Activated CD4-positive, alpha-beta T cell treated with anti-CD3 and anti-CD28 coated beads, Interleukin-2, amount 10 ng/mL, durations not matched to agents 7 days and 5 days (primary cell): ENCODE data around the gene PDZD4. TPM values are rescaled to one million over a fixed set of nuclear protein-coding genes. Genes with fewer than 3 reads are reported as not detected.

Experiments used
- CTCF ChIA-PET: fragments of 350-600 bp; sonication (Branson Sonifier 250); formaldehyde crosslinking; loops from one replicate; lab custom pipeline; 2021; ENCODE audit warnings: antibody characterized with exemption; lab: Charles Lee
- POLR2A ChIA-PET: fragments of 350-600 bp; sonication (Branson Sonifier 250); formaldehyde crosslinking; loops from one replicate; lab custom pipeline; 2021; ENCODE audit warnings: antibody characterized with exemption; lab: Charles Lee
- DNase-seq: peaks from one replicate; pipeline ENCODE4 v3.0.0-alpha.2; 2020
- H3K27ac Mint-ChIP-seq: one replicate; pipeline ENCODE4 v1.8.0; 2021; ENCODE audit warnings: mild to moderate bottlenecking, moderate library complexity, mixed read lengths
- H3K27me3 Mint-ChIP-seq: one replicate; pipeline ENCODE4 v1.8.0; 2021; ENCODE audit warnings: mixed read lengths
- H3K36me3 Mint-ChIP-seq: one replicate; pipeline ENCODE4 v1.8.0; 2021; ENCODE audit warnings: low read depth, mixed read lengths
- H3K4me1 Mint-ChIP-seq: one replicate; pipeline ENCODE4 v1.8.0; 2021; ENCODE audit warnings: mixed read lengths
- H3K4me3 Mint-ChIP-seq: one replicate; pipeline ENCODE4 v1.8.0; 2021; ENCODE audit warnings: mild to moderate bottlenecking, moderate library complexity, mixed read lengths
- H3K9me3 Mint-ChIP-seq: one replicate; pipeline ENCODE4 v1.8.0; 2021; ENCODE audit warnings: mixed read lengths
- total RNA-seq, 2 experiments: library from RNA; stranded (reverse); gene quantifications; one replicate each; pipeline ENCODE4 v1.2.3, GENCODE V29; 2021

Gene PDZD4
- total RNA-seq, 2 experiments from 2014 or later: 0.32 to 0.60 TPM

- no peak for DNase-seq
- POLR2A ChIA-PET: no interaction called here
- H3K4me3 Mint-ChIP-seq: no peak overlapping the region
- no peaks in the 10 kb centered on the region for H3K27me3 Mint-ChIP-seq
- no peaks in the 10 kb centered on the region for H3K36me3 Mint-ChIP-seq
- CTCF ChIA-PET: interaction anchor here (1.0 to 1.8 kb wide), 2 partner anchors 181 to 185 kb away, joined by 4 read pairs; no protein-coding TSS in a partner anchor
- H3K27ac Mint-ChIP-seq: no peak overlapping the region
- H3K4me1 Mint-ChIP-seq: peaks cover 8% of the 10 kb centered on the region
- H3K9me3 Mint-ChIP-seq: no peaks in the 10 kb centered on the region
Measured at GRCh38 chrX:153766871-153767673, 63.3 kb downstream of the PDZD4 start.

- no peaks in the 10 kb centered on the region for H3K27me3 Mint-ChIP-seq
- CTCF ChIA-PET: interaction anchor here (1.0 to 1.1 kb wide), 2 partner anchors 31 to 182 kb away, joined by 4 read pairs; no protein-coding TSS in a partner anchor
- H3K27ac Mint-ChIP-seq: peak overlapping the region; percentile 54
- H3K36me3 Mint-ChIP-seq: no peaks in the 10 kb centered on the region
- peaks cover 8% of the 10 kb centered on the region for H3K4me1 Mint-ChIP-seq
- no peaks in the 10 kb centered on the region for H3K9me3 Mint-ChIP-seq
- no peak overlapping the region for H3K4me3 Mint-ChIP-seq
- no peak for DNase-seq
- POLR2A ChIA-PET: no interaction called here
Measured at GRCh38 chrX:153766098-153766817, 64.1 kb downstream of the PDZD4 start.

- CTCF ChIA-PET: interaction anchor here (1.1 kb wide), 1 partner anchor 30 kb away, joined by 4 read pairs; no protein-coding TSS in a partner anchor
Measured at GRCh38 chrX:153765138-153766079, 64.9 kb downstream of the PDZD4 start.

GRCh38 chrX:153764786-153765137, 65.6 kb downstream of the PDZD4 start:
- H3K4me3 Mint-ChIP-seq: no peak overlapping the region
- no peaks in the 10 kb centered on the region for H3K27me3 Mint-ChIP-seq
- H3K36me3 Mint-ChIP-seq: no peaks in the 10 kb centered on the region
- H3K27ac Mint-ChIP-seq: no peak overlapping the region
- ChIA-PET CTCF (interaction anchor here (1.0 to 1.9 kb wide), 4 partner anchors 181 to 188 kb away, joined by 3 to 6 read pairs (median 4); no protein-coding TSS in a partner anchor), POLR2A (no interaction called here)
- H3K9me3 Mint-ChIP-seq: no peaks in the 10 kb centered on the region
- no peak for DNase-seq
- H3K4me1 Mint-ChIP-seq: peaks cover 8% of the 10 kb centered on the region

More at GRCh38 chrX:153765138-153766079, 64.9 kb downstream of the PDZD4 start:
- H3K36me3 Mint-ChIP-seq: no peaks in the 10 kb centered on the region
- peaks cover 8% of the 10 kb centered on the region for H3K4me1 Mint-ChIP-seq
- no peak overlapping the region for H3K27ac Mint-ChIP-seq
- H3K27me3 Mint-ChIP-seq: no peaks in the 10 kb centered on the region
- no peaks in the 10 kb centered on the region for H3K9me3 Mint-ChIP-seq
- no peak for DNase-seq
- H3K4me3 Mint-ChIP-seq: no peak overlapping the region
- POLR2A ChIA-PET: no interaction called here

GRCh38 chrX:153763989-153764755, 66.2 kb downstream of the PDZD4 start, which contains the start of gene PLXNB3:
Gene PLXNB3 (plus strand): TSS chrX:153764249. CDS start chrX:153765536, 1,287 bp downstream.
- Mint-ChIP-seq H3K27ac (no peak within 1 kb of the TSS), H3K27me3 (no peaks in the 10 kb centered on the region), H3K4me1 (peaks cover 8% of the 10 kb centered on the region), H3K4me3 (no peak within 1 kb of the TSS), H3K36me3 (no peaks in the 10 kb centered on the region), H3K9me3 (no peaks in the 10 kb centered on the region)
- POLR2A ChIA-PET: no interaction called here
- CTCF ChIA-PET: interaction anchor here (0.7 to 1.9 kb wide), 10 partner anchors 9 to 189 kb away, joined by 3 to 7 read pairs (median 3); no protein-coding TSS in a partner anchor
- peak; percentile 75 for DNase-seq

GRCh38 chrX:153763298-153763932, 66.9 kb downstream of the PDZD4 start:
- Mint-ChIP-seq H3K27ac (no peak overlapping the region), H3K27me3 (no peaks in the 10 kb centered on the region), H3K4me3 (no peak overlapping the region), H3K9me3 (no peaks in the 10 kb centered on the region), H3K36me3 (no peaks in the 10 kb centered on the region), H3K4me1 (peaks cover 8% of the 10 kb centered on the region)
- ChIA-PET CTCF (interaction anchor here (0.7 to 1.9 kb wide), 13 partner anchors 8 to 189 kb away, joined by 3 to 7 read pairs (median 3); no protein-coding TSS in a partner anchor), POLR2A (interaction anchor here (0.7 kb wide), 1 partner anchor 173 kb away, joined by 3 read pairs; no protein-coding TSS in a partner anchor)
- DNase-seq: no peak

- no peak for DNase-seq
- Mint-ChIP-seq H3K9me3 (no peaks in the 10 kb centered on the region), H3K27ac (no peak overlapping the region), H3K27me3 (peaks cover 1% of the 10 kb centered on the region), H3K4me3 (no peak overlapping the region), H3K36me3 (no peaks in the 10 kb centered on the region), H3K4me1 (peaks cover 8% of the 10 kb centered on the region)
- CTCF ChIA-PET: interaction anchor here (1.2 to 1.9 kb wide), 6 partner anchors 12 to 190 kb away, joined by 3 to 7 read pairs (median 4); no protein-coding TSS in a partner anchor
- POLR2A ChIA-PET: interaction anchor here (0.7 kb wide), 1 partner anchor 173 kb away, joined by 3 read pairs; no protein-coding TSS in a partner anchor
Measured at GRCh38 chrX:153762626-153763173, 67.6 kb downstream of the PDZD4 start.

- H3K36me3 Mint-ChIP-seq: no peaks in the 10 kb centered on the region
- CTCF ChIA-PET: interaction anchor here (0.5 to 1.2 kb wide), 2 partner anchors 187 to 410 kb away, joined by 3 to 4 read pairs; no protein-coding TSS in a partner anchor
- no peak overlapping the region for H3K4me3 Mint-ChIP-seq
- no peak overlapping the region for H3K27ac Mint-ChIP-seq
- H3K27me3 Mint-ChIP-seq: peaks cover 6% of the 10 kb centered on the region
- POLR2A ChIA-PET: no interaction called here
- peaks cover 8% of the 10 kb centered on the region for H3K4me1 Mint-ChIP-seq
- DNase-seq: no peak
- H3K9me3 Mint-ChIP-seq: no peaks in the 10 kb centered on the region
Measured at GRCh38 chrX:153761863-153762262, 68.5 kb downstream of the PDZD4 start.

GRCh38 chrX:153755136-153755535, 75.2 kb downstream of the PDZD4 start:
- Mint-ChIP-seq H3K27ac (no peak overlapping the region), H3K27me3 (peaks cover 13% of the 10 kb centered on the region), H3K4me3 (no peak overlapping the region), H3K4me1 (no peaks in the 10 kb centered on the region), H3K9me3 (no peaks in the 10 kb centered on the region), H3K36me3 (no peaks in the 10 kb centered on the region)
- CTCF ChIA-PET: interaction anchor here (0.6 to 0.9 kb wide), 2 partner anchors 8 to 616 kb away, joined by 3 read pairs; no protein-coding TSS in a partner anchor
- no peak for DNase-seq
- POLR2A ChIA-PET: no interaction called here
